ENCODE measurements around the gene PLG.
"Not testable (repeated sequence)": the region's sequence is repeated elsewhere in the genome, so short reads cannot be mapped to it uniquely, and the experiment has no call there.

PLG gene

DNA sequence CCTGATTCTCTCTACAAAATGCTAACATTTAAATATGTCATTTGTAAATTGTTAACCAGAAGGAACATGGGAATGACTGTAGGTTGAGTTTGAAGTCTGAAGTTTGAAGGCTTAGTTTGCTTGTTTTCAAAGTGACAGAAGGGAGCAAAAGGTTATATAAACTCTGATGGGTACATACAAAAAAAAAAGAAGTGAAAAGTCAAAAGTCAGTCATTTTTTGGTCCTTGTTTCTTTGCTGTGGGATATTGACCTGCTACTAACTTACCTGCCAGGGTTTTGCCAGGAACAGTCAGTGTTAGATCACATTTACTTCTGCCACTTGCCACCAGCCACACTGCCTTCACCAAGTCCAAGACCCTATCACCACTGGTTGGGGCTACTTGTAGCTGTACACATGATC is 6.9 kb downstream of the PLG start:
- not testable (repeated sequence) for H3F3A ChIP-seq (ENCODE audit: insufficient read depth, low read length); H3K4me3 ChIP-seq (ENCODE audit: low read length); H2AFZ ChIP-seq (ENCODE audit: low read length); H3K27ac ChIP-seq (ENCODE audit: low read length); H3K9ac ChIP-seq (ENCODE audit: low read length); H3K9me2 ChIP-seq (replicated peaks; ENCODE audit: insufficient read depth, low read length); H3K27me3 ChIP-seq (replicated peaks; ENCODE audit: insufficient read depth, low read length); H3K4me1 ChIP-seq (ENCODE audit: low read length); H3K36me3 ChIP-seq (replicated peaks; ENCODE audit: insufficient read depth, low read length); H3K9me3 ChIP-seq (replicated peaks; ENCODE audit: insufficient read depth, low read length); DNase-seq; H4K20me1 ChIP-seq (ENCODE audit: insufficient read depth, low read length); H3K4me2 ChIP-seq (ENCODE audit: low read depth, low read length); H3K79me2 ChIP-seq (ENCODE audit: low read length)

DNA sequence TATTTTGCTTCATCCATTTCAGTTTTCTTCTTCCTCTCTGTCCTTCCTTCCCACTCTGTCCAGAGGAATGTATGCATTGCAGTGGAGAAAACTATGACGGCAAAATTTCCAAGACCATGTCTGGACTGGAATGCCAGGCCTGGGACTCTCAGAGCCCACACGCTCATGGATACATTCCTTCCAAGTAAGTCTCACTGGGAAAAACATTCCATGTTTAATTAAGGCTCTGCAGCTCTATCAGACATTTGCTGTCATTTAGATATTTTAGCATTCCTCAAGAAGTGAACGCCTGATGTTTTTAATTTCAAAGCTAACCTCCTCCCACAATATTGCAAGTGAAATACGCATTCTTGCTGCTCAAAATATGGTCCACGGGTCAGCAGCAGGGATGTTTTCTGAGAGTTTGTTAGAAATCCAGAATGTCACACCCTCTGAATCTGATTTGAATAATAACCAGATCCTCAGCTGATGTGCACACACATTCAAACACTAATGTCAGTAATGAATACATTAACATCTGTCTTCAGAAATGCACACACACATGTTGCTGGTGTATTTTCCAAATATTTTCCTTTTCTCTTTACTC is 12.8 kb downstream of the PLG start:
- TF ChIP-seq, protein P1, sequence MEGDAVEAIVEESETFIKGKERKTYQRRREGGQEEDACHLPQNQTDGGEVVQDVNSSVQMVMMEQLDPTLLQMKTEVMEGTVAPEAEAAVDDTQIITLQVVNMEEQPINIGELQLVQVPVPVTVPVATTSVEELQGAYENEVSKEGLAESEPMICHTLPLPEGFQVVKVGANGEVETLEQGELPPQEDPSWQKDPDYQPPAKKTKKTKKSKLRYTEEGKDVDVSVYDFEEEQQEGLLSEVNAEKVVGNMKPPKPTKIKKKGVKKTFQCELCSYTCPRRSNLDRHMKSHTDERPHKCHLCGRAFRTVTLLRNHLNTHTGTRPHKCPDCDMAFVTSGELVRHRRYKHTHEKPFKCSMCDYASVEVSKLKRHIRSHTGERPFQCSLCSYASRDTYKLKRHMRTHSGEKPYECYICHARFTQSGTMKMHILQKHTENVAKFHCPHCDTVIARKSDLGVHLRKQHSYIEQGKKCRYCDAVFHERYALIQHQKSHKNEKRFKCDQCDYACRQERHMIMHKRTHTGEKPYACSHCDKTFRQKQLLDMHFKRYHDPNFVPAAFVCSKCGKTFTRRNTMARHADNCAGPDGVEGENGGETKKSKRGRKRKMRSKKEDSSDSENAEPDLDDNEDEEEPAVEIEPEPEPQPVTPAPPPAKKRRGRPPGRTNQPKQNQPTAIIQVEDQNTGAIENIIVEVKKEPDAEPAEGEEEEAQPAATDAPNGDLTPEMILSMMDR (IDR thresholded peaks at IDR 0.05; ENCODE audit: low read length), result no peak
- no peak for TF ChIP-seq EZH2 (optimal IDR thresholded peaks at IDR 0.05; ENCODE audit: low read depth, low read length)
- TF ChIP-seq EZH2phosphoT487 (IDR thresholded peaks at IDR 0.05; ENCODE audit: low read length), result no peak
- no peak for DNase-seq

DNA sequence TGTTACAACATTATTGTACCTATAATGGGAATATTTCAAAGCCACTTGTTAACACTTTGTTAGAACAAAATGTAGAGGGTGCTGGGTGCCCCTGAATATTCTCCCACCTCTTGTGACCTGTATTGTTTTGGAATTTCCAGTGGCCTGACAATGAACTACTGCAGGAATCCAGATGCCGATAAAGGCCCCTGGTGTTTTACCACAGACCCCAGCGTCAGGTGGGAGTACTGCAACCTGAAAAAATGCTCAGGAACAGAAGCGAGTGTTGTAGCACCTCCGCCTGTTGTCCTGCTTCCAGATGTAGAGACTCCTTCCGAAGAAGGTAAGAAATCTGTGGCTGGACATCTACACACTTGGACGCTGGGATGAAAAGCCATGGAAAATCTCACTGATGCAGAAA is 28.9 kb downstream of the PLG start:
- Histone ChIP-seq H3F3A (ENCODE audit: insufficient read depth, low read length) (no peaks in the 10 kb centered on the region), H3K4me2 (ENCODE audit: low read depth, low read length) (no peak overlapping the region), H4K20me1 (ENCODE audit: insufficient read depth, low read length) (no peaks in the 10 kb centered on the region), H3K9me3 (replicated peaks; ENCODE audit: insufficient read depth, low read length) (no peaks in the 10 kb centered on the region), H3K27me3 (replicated peaks; ENCODE audit: insufficient read depth, low read length) (no peaks in the 10 kb centered on the region), H2AFZ (ENCODE audit: low read length) (no peak overlapping the region), H3K4me3 (ENCODE audit: low read length) (no peak overlapping the region), H3K9ac (ENCODE audit: low read length) (no peak overlapping the region), H3K27ac (ENCODE audit: low read length) (no peak overlapping the region), H3K79me2 (ENCODE audit: low read length) (no peaks in the 10 kb centered on the region), H3K9me2 (replicated peaks; ENCODE audit: insufficient read depth, low read length) (no peaks in the 10 kb centered on the region), H3K36me3 (replicated peaks; ENCODE audit: insufficient read depth, low read length) (no peaks in the 10 kb centered on the region), H3K4me1 (ENCODE audit: low read length) (no peaks in the 10 kb centered on the region)
- TF ChIP-seq EZH2 (optimal IDR thresholded peaks at IDR 0.05; ENCODE audit: low read depth, low read length), result no peak
- no peak for TF ChIP-seq EZH2phosphoT487 (IDR thresholded peaks at IDR 0.05; ENCODE audit: low read length)
- TF ChIP-seq, protein P1 (IDR thresholded peaks at IDR 0.05; ENCODE audit: low read length), result no peak
- DNase-seq, result no peak

More for the DNA sequence above, 12.8 kb downstream of the PLG start:
- Histone ChIP-seq H3K27me3 (replicated peaks; ENCODE audit: insufficient read depth, low read length) (no peaks in the 10 kb centered on the region), H3K79me2 (ENCODE audit: low read length) (no peaks in the 10 kb centered on the region), H3K9me3 (replicated peaks; ENCODE audit: insufficient read depth, low read length) (no peaks in the 10 kb centered on the region), H3K4me3 (ENCODE audit: low read length) (no peak overlapping the region), H2AFZ (ENCODE audit: low read length) (no peak overlapping the region), H3K9ac (ENCODE audit: low read length) (no peak overlapping the region), H3K4me2 (ENCODE audit: low read depth, low read length) (no peak overlapping the region), H3K27ac (ENCODE audit: low read length) (no peak overlapping the region), H3K9me2 (replicated peaks; ENCODE audit: insufficient read depth, low read length) (no peaks in the 10 kb centered on the region), H3K36me3 (replicated peaks; ENCODE audit: insufficient read depth, low read length) (no peaks in the 10 kb centered on the region), H3F3A (ENCODE audit: insufficient read depth, low read length) (no peaks in the 10 kb centered on the region), H4K20me1 (ENCODE audit: insufficient read depth, low read length) (no peaks in the 10 kb centered on the region), H3K4me1 (ENCODE audit: low read length) (no peaks in the 10 kb centered on the region)

DNA sequence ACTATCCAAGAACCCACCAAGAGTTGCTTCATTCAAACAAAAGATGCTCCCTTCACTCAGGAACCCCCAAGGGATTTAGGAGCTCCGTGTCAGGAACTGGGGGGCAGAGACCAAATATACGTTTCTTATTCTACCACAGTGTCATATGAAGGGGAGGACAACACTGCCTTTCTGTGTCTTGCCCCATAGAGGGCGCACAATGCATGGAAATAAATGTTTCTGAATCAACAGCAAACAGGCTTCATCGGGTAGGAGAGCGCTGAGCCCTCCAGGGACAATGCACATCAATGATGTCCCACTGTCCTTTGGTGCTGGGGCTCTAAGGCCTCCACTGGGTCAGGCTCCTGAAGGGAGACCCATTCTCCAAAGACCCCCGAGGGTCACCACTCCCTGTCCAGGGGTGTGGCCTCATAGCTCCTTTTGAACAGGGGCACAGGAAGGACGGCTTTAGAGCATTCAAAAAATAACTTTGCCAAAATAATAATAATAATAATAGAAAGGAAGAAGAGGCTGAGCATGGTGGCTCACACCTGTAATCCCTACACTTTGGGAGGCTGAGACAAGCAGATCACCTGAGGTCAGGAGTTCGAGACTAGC is 31.1 kb downstream of the PLG start:
- no peaks in the 10 kb centered on the region for H3K36me3 ChIP-seq (replicated peaks; ENCODE audit: insufficient read depth, low read length)
- no peaks in the 10 kb centered on the region for H3K9me2 ChIP-seq (replicated peaks; ENCODE audit: insufficient read depth, low read length)
- no peak overlapping the region for H2AFZ ChIP-seq (ENCODE audit: low read length)
- no peaks in the 10 kb centered on the region for H3K9me3 ChIP-seq (replicated peaks; ENCODE audit: insufficient read depth, low read length)
- DNase-seq, result peak; percentile 23
- H3K4me1 ChIP-seq (ENCODE audit: low read length), result no peaks in the 10 kb centered on the region
- no peak overlapping the region for H3K4me2 ChIP-seq (ENCODE audit: low read depth, low read length)
- H3K27ac ChIP-seq (ENCODE audit: low read length), result no peak overlapping the region
- H3K9ac ChIP-seq (ENCODE audit: low read length), result no peak overlapping the region
- TF ChIP-seq, protein P1 (IDR thresholded peaks at IDR 0.05; ENCODE audit: low read length), result peak; percentile 54
- TF ChIP-seq EZH2 (optimal IDR thresholded peaks at IDR 0.05; ENCODE audit: low read depth, low read length), result no peak
- no peak overlapping the region for H3K4me3 ChIP-seq (ENCODE audit: low read length)
- H3F3A ChIP-seq (ENCODE audit: insufficient read depth, low read length), result no peaks in the 10 kb centered on the region
- H3K79me2 ChIP-seq (ENCODE audit: low read length), result no peaks in the 10 kb centered on the region
- H4K20me1 ChIP-seq (ENCODE audit: insufficient read depth, low read length), result no peaks in the 10 kb centered on the region
- H3K27me3 ChIP-seq (replicated peaks; ENCODE audit: insufficient read depth, low read length), result no peaks in the 10 kb centered on the region
